ENCODE measurements around the gene MACROD2.

The MACROD2 gene

GRCh38 chr20:14342918-14343317 is 347.6 kb downstream of the MACROD2 start:
- DNase-seq = no peak

- no peak for DNase-seq
Measured at GRCh38 chr20:14343491-14344065, 348.3 kb downstream of the MACROD2 start.

- no peak for DNase-seq
Measured at GRCh38 chr20:14344746-14345145, 349.4 kb downstream of the MACROD2 start.

GRCh38 chr20:14355791-14356190 is 360.5 kb downstream of the MACROD2 start:
- no peak for DNase-seq

GRCh38 chr20:14360416-14360815 is 365.1 kb downstream of the MACROD2 start:
- DNase-seq = no peak

- DNase-seq = no peak
Measured at GRCh38 chr20:14361509-14362345, 366.4 kb downstream of the MACROD2 start.

- no peak for DNase-seq
Measured at GRCh38 chr20:14374196-14374595, 378.9 kb downstream of the MACROD2 start.

- peak; percentile 22 for DNase-seq
Measured at GRCh38 chr20:14375416-14375985, 380.2 kb downstream of the MACROD2 start.

- no peak for DNase-seq
Measured at GRCh38 chr20:14378326-14378725, 383.0 kb downstream of the MACROD2 start.

- no peak for DNase-seq
Measured at GRCh38 chr20:14383335-14383734, 388.0 kb downstream of the MACROD2 start.

GRCh38 chr20:14384416-14385175 is 389.3 kb downstream of the MACROD2 start:
- DNase-seq = no peak

GRCh38 chr20:14385176-14385740 is 389.9 kb downstream of the MACROD2 start:
- DNase-seq = no peak

GRCh38 chr20:14386726-14387125 is 391.4 kb downstream of the MACROD2 start:
- no peak for DNase-seq

- DNase-seq = peak; percentile 76
Measured at GRCh38 chr20:14401479-14402138, 406.3 kb downstream of the MACROD2 start.

GRCh38 chr20:14404515-14404914 is 409.2 kb downstream of the MACROD2 start:
- no peak for DNase-seq

- no peak for DNase-seq
Measured at GRCh38 chr20:14406495-14406894, 411.2 kb downstream of the MACROD2 start.

- no peak for DNase-seq
Measured at GRCh38 chr20:14407336-14407735, 412.0 kb downstream of the MACROD2 start.

GRCh38 chr20:14410869-14411555 is 415.7 kb downstream of the MACROD2 start:
- no peak for DNase-seq

GRCh38 chr20:14412065-14412681 is 416.9 kb downstream of the MACROD2 start:
- DNase-seq = peak; percentile 22

GRCh38 chr20:14413835-14414234 is 418.5 kb downstream of the MACROD2 start:
- DNase-seq = no peak

- no peak for DNase-seq
Measured at GRCh38 chr20:14414560-14414959, 419.2 kb downstream of the MACROD2 start.

Measured in NCI-H345 (cell line).